ENCODE results near the gene PANX2. TPM values are rescaled to one million over a fixed set of nuclear protein-coding genes. Genes with fewer than 3 reads are reported as not detected.

PANX2 gene
- total RNA-seq, 4 donors from 2014 or later: 1.3 to 1.8 (median 1.6) TPM

DNA sequence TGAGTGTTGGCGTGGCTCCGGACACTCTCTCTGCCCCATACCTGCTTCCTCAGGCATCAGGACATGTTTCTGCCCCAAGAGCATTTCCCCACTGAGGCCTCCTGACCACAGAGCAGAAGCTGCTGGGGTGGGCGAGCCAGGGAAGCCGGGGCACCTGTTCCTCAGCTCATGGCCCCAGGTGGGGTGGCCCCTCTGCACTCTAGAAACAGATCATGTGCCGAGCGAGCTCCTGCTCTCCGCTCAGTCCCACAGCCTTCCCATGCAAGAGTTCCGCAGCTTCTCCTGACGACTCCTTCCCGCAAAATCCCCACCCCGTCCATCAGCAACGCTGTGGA lies 22.4 kb upstream of the PANX2 start:
- TF ChIP-seq, protein P1, sequence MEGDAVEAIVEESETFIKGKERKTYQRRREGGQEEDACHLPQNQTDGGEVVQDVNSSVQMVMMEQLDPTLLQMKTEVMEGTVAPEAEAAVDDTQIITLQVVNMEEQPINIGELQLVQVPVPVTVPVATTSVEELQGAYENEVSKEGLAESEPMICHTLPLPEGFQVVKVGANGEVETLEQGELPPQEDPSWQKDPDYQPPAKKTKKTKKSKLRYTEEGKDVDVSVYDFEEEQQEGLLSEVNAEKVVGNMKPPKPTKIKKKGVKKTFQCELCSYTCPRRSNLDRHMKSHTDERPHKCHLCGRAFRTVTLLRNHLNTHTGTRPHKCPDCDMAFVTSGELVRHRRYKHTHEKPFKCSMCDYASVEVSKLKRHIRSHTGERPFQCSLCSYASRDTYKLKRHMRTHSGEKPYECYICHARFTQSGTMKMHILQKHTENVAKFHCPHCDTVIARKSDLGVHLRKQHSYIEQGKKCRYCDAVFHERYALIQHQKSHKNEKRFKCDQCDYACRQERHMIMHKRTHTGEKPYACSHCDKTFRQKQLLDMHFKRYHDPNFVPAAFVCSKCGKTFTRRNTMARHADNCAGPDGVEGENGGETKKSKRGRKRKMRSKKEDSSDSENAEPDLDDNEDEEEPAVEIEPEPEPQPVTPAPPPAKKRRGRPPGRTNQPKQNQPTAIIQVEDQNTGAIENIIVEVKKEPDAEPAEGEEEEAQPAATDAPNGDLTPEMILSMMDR (IDR thresholded peaks at IDR 0.05): no peak
- no peak for DNase-seq (ENCODE audit: low spot score)
- no peak for ATAC-seq (ENCODE audit: low FRiP score)

DNA sequence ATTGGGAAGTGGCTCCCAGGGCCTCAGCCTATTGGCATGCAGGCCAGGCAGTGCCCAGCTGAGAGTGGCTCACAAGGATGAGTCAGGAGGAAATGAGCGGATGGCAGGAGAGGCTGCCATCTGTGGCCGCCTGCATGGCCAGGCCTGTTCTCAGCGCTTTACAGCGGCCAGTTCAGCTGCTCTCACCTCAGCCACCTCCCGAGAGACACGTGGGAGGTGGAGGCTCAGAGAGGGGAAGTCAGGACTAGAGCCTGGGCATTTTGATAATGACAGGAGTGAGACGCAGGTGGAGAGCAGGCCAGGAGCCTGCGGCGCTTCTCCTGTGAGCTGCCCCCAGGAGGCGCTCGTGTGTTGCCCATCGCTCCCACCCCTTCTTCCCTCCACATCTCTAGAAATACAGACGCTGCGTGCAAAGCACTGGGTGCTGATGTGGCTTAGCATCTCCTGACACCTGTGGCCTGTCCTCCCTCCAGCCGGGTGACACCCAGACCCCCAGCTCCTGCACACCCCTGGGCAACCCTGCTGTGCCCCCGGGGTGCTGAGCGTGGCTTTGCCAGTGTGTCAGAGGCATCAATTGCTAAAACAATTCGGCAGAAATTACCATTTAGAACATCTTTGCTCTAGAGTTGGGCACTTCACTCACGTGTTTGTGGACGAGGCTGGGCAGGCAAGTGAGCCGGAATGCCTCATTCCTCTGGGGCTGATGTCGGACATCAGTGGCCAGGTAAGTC lies 21.4 kb upstream of the PANX2 start:
- TF ChIP-seq, protein P1 (IDR thresholded peaks at IDR 0.05): no peak
- no peak for DNase-seq (ENCODE audit: low spot score)
- ATAC-seq (ENCODE audit: low FRiP score): peak; percentile 32

DNA sequence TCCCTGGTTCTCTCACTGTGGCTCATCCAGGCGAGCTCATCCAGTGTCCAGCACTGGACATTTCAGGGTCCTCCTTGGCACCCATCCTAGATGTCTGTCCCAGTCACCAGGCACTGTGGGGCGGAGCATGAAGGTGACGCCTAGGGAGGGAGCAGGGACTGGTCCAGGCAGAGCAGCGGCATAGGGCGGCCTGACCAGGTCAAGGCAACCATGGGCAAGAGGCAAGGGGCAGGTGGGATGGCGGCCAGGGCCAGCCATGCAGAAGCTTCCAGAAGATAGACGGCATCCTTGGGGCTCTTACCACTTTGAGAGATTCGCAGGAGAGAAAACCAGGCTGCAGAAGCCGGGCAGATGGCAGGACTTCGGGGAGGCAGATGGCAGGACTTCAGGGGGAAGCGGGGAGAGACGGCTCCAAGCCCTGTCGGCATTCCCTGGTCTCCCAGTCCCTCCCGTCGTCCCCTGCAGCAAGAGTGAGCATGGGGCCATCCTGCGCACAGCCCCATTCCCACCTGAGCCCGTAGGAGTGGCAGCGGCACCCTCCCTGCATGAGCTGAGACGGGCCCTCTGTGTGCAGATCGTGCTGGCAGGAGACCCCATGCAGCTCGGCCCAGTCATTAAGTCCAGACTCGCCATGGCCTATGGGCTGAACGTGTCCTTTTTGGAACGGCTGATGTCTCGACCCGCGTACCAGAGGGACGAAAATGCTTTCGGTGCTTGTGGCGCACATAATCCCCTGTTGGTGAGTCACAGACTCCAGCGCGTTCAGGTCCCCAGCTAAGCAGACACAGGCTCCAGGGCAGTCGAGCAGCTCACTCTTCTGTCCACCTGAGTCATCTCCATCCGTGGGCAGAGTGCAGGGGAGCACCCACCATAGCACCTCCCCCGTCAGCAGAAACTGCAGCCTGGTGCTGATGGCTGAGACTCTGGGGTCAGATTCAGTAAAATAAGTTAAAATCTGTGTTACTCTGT lies 20.1 kb upstream of the PANX2 start:
- ATAC-seq (ENCODE audit: low FRiP score) (no peak), DNase-seq (ENCODE audit: low spot score) (no peak)
- TF ChIP-seq, protein P1 (IDR thresholded peaks at IDR 0.05): no peak

DNA sequence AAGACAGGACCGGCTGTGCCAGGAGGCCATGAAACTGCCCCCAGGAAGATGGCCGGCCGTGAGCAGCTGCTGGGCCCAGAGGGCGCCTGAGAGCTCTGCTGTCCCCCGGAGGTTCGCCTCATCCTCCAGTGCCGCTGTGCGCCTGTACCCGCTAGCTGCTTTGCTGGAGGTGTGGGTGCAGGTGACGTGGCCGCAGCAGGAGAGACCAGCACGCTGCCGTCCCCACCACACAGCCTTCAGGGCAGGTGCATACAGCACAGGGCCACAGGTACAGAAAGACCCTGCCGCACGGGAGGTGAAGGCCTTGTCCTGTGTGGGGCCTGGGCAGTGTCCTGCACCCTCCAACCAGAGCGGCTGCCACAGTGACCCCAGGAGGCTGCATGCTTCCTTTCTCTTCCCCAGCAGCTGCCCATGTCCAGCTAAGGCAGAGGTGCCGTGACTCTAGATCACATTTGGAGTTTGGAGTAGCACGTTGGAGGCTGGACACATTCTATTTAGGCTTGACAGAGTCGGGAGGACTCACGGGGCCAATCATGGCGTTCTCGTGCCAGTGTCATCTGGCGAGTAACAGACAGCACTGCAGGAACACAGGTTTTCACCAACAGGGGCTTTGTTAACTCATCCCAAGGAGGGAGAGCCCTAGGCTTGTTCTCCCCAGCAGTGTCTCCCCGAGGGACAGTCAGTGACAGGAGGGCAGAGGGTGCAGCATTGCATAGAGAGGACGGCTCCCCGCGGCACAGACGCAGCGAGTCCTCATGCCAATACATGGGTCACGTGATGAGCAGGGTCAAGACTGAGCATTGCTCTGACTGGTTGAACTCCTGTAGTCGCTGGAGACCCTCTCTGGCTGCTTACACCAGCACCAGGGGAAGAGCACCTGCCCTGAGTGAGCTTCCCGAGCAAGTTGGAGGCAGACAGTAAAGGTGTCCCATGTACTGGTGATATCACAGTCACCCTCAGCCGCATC lies 18.7 kb upstream of the PANX2 start:
- TF ChIP-seq, protein P1 (IDR thresholded peaks at IDR 0.05): no peak
- DNase-seq (ENCODE audit: low spot score) (no peak), ATAC-seq (ENCODE audit: low FRiP score) (no peak)

DNA sequence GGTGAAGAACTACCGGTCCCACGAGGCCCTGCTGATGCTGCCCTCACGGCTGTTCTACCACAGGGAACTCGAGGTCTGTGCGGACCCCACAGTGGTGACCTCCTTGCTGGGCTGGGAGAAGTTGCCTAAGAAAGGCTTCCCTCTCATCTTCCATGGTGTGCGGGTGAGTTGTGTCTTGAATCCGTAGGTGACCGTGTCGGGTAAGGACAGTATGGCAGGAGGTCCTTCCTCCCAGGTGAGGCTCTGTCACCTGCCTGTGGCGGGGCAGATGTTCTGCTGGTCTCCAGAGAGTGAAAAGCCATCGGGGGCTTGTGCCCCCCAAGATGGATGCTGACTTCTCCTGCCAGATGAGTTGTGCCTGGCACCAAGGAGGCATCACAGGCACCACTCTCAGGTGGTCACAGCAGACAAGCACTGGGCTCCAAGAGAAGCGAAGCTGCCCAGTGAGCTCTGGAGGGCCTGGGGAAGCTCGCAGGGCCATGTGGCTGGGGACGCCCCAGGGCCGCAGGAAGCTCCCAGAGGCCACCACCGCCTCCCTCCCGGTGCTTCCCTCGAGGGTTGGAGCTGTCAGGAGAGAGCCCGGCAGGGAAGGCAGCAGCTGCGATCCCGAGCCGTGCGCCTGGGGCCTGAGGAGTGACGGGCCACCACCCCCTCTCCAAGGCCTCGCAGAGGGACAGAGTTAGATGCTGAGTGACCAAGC lies 17.3 kb upstream of the PANX2 start:
- DNase-seq (ENCODE audit: low spot score) (no peak), ATAC-seq (ENCODE audit: low FRiP score) (no peak)
- TF ChIP-seq, protein P1 (IDR thresholded peaks at IDR 0.05): no peak

DNA sequence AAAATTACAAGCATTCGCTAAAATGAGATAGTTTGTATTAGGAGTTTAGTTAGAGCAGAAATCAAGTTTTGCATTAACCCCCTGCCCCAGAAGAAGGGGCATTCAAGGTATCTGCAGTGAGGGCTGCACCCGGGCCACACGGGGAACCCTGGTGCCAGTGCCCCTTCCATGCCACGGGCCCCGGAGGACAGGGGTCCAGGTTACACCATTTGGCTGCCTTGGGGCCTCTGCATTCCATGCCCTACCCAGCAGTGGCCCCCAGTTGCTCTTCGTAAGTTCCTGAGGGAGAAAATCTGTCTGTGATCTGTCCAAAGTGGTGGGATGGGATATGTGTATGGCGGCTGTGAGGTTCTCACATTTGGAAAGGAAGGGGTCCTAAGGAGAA lies 16.8 kb upstream of the PANX2 start:
- no peak for ATAC-seq (ENCODE audit: low FRiP score)

More for the DNA sequence above, 16.8 kb upstream of the PANX2 start:
- no peak for DNase-seq (ENCODE audit: low spot score)
- TF ChIP-seq, protein P1 (IDR thresholded peaks at IDR 0.05): no peak
